Liver (tissue), 3 donors: ENCODE results near the gene GABRB1.

Experiments used
- EGR1 ChIP-seq, 2 donors: IDR thresholded peaks; 2 replicates each; pipeline ENCODE4 v1.6.1; 2016 to 2018; ENCODE audit warnings: antibody characterized with exemption in 2 of 2, low read depth in 2 of 2
- FOXA1 ChIP-seq: IDR thresholded peaks from 2 replicates; pipeline ENCODE4 v1.6.1; 2016; ENCODE audit warnings: antibody characterized with exemption
- HNF4G ChIP-seq: IDR thresholded peaks from 2 replicates; pipeline ENCODE4 v1.6.1; 2016; ENCODE audit warnings: antibody characterized with exemption
- JUND ChIP-seq, 2 donors: IDR thresholded peaks; 2 replicates each; pipeline ENCODE4 v1.6.1; 2016; ENCODE audit warnings: antibody characterized with exemption in 2 of 2
- RAD21 ChIP-seq, 2 donors: IDR thresholded peaks; 2 replicates each; pipeline ENCODE4 v1.6.1; 2016; ENCODE audit warnings: antibody characterized with exemption in 2 of 2, mild to moderate bottlenecking in 2 of 2
- SP1 ChIP-seq: IDR thresholded peaks from 2 replicates; pipeline ENCODE4 v1.6.1; 2018; ENCODE audit warnings: antibody characterized with exemption, mild to moderate bottlenecking
- TAF1 ChIP-seq: conservative IDR thresholded peaks from 2 replicates; pipeline ENCODE4 v1.6.1; 2016; ENCODE audit warnings: antibody characterized with exemption, mild to moderate bottlenecking
- YY1 ChIP-seq: IDR thresholded peaks from 2 replicates; pipeline ENCODE4 v1.6.1; 2016; ENCODE audit warnings: antibody characterized with exemption, mild to moderate bottlenecking
- TF ChIP-seq, protein P1 (sequence below): fragments of 150-350 bp; IDR thresholded peaks from 2 replicates; pipeline ENCODE4 v1.5.1; 2017; ENCODE audit warnings: improper control_type of control experiment, low read depth, low read length; ENCODE audit not compliant: missing input control
- TF ChIP-seq, protein P2 (sequence below): IDR thresholded peaks from 2 replicates; pipeline ENCODE4 v1.6.1; 2016; ENCODE audit warnings: antibody characterized with exemption, mild to moderate bottlenecking
- TF ChIP-seq, protein P3 (sequence below): IDR thresholded peaks from 2 replicates; pipeline ENCODE4 v1.6.1; 2016; ENCODE audit warnings: antibody characterized with exemption
- TF ChIP-seq, protein P4 (sequence below): IDR thresholded peaks from 2 replicates; pipeline ENCODE4 v1.6.1; 2016; ENCODE audit warnings: antibody characterized with exemption
- donor health status: healthy.
- donor health status: healthy.

DNA sequence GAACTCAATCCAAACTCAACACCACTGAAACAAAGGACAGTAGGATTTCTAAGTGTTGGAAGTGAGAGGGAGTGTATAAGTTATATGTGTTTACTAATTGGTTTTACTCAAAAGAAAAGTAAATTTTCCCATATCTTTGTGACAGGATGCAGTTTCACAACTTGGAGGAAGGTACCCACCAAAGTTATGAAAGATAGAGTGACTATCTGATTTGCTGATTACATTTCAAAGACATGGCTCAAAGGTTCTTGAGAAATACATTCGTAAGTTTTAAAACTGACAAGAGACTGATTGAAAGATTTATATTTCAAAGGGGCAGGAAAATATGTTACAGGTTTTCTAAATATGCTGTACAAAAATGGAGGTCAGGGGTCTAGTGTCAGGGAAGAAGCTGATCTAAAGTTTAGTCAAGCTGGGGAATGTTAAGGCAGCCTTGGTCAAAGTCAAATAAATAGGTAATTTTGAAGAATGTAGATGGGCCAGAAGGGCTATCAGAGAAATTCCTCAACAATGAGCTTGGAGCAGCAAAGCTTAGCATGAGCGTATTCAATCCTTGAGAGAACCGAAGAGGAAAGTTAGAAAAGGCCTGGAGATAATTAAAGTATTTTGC, 441.9 kb downstream of the GABRB1 start:
- TF ChIP-seq, protein P1, sequence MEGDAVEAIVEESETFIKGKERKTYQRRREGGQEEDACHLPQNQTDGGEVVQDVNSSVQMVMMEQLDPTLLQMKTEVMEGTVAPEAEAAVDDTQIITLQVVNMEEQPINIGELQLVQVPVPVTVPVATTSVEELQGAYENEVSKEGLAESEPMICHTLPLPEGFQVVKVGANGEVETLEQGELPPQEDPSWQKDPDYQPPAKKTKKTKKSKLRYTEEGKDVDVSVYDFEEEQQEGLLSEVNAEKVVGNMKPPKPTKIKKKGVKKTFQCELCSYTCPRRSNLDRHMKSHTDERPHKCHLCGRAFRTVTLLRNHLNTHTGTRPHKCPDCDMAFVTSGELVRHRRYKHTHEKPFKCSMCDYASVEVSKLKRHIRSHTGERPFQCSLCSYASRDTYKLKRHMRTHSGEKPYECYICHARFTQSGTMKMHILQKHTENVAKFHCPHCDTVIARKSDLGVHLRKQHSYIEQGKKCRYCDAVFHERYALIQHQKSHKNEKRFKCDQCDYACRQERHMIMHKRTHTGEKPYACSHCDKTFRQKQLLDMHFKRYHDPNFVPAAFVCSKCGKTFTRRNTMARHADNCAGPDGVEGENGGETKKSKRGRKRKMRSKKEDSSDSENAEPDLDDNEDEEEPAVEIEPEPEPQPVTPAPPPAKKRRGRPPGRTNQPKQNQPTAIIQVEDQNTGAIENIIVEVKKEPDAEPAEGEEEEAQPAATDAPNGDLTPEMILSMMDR: no peak
- TF ChIP-seq, protein P2, sequence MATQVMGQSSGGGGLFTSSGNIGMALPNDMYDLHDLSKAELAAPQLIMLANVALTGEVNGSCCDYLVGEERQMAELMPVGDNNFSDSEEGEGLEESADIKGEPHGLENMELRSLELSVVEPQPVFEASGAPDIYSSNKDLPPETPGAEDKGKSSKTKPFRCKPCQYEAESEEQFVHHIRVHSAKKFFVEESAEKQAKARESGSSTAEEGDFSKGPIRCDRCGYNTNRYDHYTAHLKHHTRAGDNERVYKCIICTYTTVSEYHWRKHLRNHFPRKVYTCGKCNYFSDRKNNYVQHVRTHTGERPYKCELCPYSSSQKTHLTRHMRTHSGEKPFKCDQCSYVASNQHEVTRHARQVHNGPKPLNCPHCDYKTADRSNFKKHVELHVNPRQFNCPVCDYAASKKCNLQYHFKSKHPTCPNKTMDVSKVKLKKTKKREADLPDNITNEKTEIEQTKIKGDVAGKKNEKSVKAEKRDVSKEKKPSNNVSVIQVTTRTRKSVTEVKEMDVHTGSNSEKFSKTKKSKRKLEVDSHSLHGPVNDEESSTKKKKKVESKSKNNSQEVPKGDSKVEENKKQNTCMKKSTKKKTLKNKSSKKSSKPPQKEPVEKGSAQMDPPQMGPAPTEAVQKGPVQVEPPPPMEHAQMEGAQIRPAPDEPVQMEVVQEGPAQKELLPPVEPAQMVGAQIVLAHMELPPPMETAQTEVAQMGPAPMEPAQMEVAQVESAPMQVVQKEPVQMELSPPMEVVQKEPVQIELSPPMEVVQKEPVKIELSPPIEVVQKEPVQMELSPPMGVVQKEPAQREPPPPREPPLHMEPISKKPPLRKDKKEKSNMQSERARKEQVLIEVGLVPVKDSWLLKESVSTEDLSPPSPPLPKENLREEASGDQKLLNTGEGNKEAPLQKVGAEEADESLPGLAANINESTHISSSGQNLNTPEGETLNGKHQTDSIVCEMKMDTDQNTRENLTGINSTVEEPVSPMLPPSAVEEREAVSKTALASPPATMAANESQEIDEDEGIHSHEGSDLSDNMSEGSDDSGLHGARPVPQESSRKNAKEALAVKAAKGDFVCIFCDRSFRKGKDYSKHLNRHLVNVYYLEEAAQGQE: no peak
- TF ChIP-seq, protein P3, sequence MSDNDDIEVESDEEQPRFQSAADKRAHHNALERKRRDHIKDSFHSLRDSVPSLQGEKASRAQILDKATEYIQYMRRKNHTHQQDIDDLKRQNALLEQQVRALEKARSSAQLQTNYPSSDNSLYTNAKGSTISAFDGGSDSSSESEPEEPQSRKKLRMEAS: no peak
- TF ChIP-seq YY1 (no peak), JUND (IDR thresholded peaks at IDR 0.05) (no peak), HNF4G (no peak), FOXA1 (no peak), TAF1 (no peak), EGR1 (IDR thresholded peaks at IDR 0.05; ENCODE audit: low read depth in 2 of 2) (no peak), RAD21 (IDR thresholded peaks at IDR 0.05) (no peak), SP1 (no peak)
- TF ChIP-seq, protein P4, sequence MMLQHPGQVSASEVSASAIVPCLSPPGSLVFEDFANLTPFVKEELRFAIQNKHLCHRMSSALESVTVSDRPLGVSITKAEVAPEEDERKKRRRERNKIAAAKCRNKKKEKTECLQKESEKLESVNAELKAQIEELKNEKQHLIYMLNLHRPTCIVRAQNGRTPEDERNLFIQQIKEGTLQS: no peak
